Spleen (tissue), 11 donors: ENCODE measurements around the gene SDK1. TPM values are rescaled to one million over a fixed set of nuclear protein-coding genes. Genes with fewer than 3 reads are reported as not detected.

ENCODE experiments used
- DNase-seq: peaks from one replicate; pipeline ENCODE4 v3.0.0-alpha.2; 2020
- H3K27ac ChIP-seq, 8 donors: fragments of 200-600 bp; sonication (generic) in 7 of 8; 1 replicate in 4 of 8; 2 replicates in 4 of 8; pipeline versions ENCODE4 v1.5.0 to v1.8.0; 2016 to 2021; ENCODE audit warnings: inconsistent platforms in 4 of 8, mild to moderate bottlenecking in 4 of 8, moderate library complexity in 1 of 8
- H3K27me3 ChIP-seq, 7 donors: fragments of 200-600 bp; sonication (generic) in 6 of 7; replicated peaks in 1 of 7; 1 replicate in 4 of 7; 2 replicates in 3 of 7; pipeline versions ENCODE4 v1.5.0 to v1.8.0; 2016 to 2021; ENCODE audit warnings: inconsistent platforms in 3 of 7, mild to moderate bottlenecking in 1 of 7
- H3K36me3 ChIP-seq, 6 donors: fragments of 200-600 bp; sonication (generic) in 5 of 6; 1 replicate in 4 of 6; 2 replicates in 2 of 6; pipeline versions ENCODE4 v1.5.0 to v1.8.0; 2016 to 2021; ENCODE audit warnings: inconsistent platforms in 2 of 6
- H3K4me1 ChIP-seq, 6 donors: fragments of 200-600 bp; sonication (generic) in 5 of 6; 1 replicate in 3 of 6; 2 replicates in 3 of 6; pipeline versions ENCODE4 v1.5.0 to v1.8.0; 2016 to 2021; ENCODE audit warnings: inconsistent platforms in 3 of 6
- H3K4me3 ChIP-seq, 8 donors: fragments of 200-600 bp; sonication (generic) in 7 of 8; 1 replicate in 4 of 8; 2 replicates in 4 of 8; pipeline versions ENCODE4 v1.5.0 to v1.8.0; 2016 to 2021; ENCODE audit warnings: inconsistent platforms in 4 of 8, mild to moderate bottlenecking in 4 of 8, moderate library complexity in 2 of 8
- H3K9me3 ChIP-seq, 8 donors: fragments of 200-600 bp; sonication (generic) in 7 of 8; 1 replicate in 4 of 8; 2 replicates in 4 of 8; pipeline versions ENCODE4 v1.5.0 to v1.8.0; 2016 to 2021; ENCODE audit warnings: inconsistent platforms in 4 of 8
- CTCF ChIP-seq, 11 experiments: fragments of 200-600 bp in 7 of 11; fragments of 450-650 bp in 4 of 11; sonication (generic) in 4 of 11; IDR thresholded peaks in 8 of 11; conservative IDR thresholded peaks in 3 of 11; 1 replicate in 7 of 11; 2 replicates in 4 of 11; pipeline versions ENCODE4 v1.4.0 to v1.8.0; 2016 to 2021; ENCODE audit warnings: antibody characterized with exemption in 11 of 11, inconsistent platforms in 4 of 11, mild to moderate bottlenecking in 1 of 11
- POLR2A ChIP-seq, 3 donors: fragments of 450-650 bp; IDR thresholded peaks; one replicate each; pipeline ENCODE4 v1.5.1; 2017; ENCODE audit warnings: antibody characterized with exemption in 3 of 3, mild to moderate bottlenecking in 1 of 3
- POLR2AphosphoS5 ChIP-seq, 3 donors: sonication (generic); formaldehyde crosslinking; IDR thresholded peaks; one replicate each; pipeline ENCODE4 v1.5.1; 2017; ENCODE audit warnings: antibody characterized with exemption in 3 of 3
- WGBS, 5 donors: extraction: QIAGEN DNeasy Blood & Tissue Kit in 3 of 5; methylation state at CpG; one replicate each; pipeline versions ENCODE4 v1.1.5 to v1.1.7; 2013 to 2018; 5-methylcytosine and 5-hydroxymethylcytosine counted together
- intact Hi-C: fragments of 100-400 bp; cut with DNase I; formaldehyde crosslinking; loops from one replicate; pipeline ENCODE4 v1.15.0; 2023; ENCODE audit warnings: low total_unique reads
- polyA plus RNA-seq, 3 donors: library from polyadenylated mRNA; stranded (reverse); fragments of 200-250 nt; gene quantifications; one replicate each; pipeline ENCODE4 v1.2.1, GENCODE V29; 2013
- total RNA-seq, 7 donors: library from RNA; depleted of rRNA in 3 of 7; stranded (reverse); fragments of >200 nt in 3 of 7; fragmentation: NEBNext Ultra II Directional in 4 of 7; extraction: Animal tissue kit (Norgen Biotek cat#: 25700) in 4 of 7; gene quantifications; one replicate each; pipeline versions ENCODE4 v1.1.0 to v1.2.1, GENCODE V29; 2016 to 2021
- donor health status: healthy with polysubstance abuse.
- donor health status: DM: no; HTN: no; CAD: no; lungs with moderate emphysema.
- donor health status: DM: no; HTN: no; CAD: no.
- donor health status: Bipolar disorder and iron deficiency.
- donor health status: healthy.
- donor health status: DM: no; HTN: no; CAD: no.
- donor health status: DM: yes; HTN: yes; CAD: no.

The SDK1 gene
- total and polyA plus RNA-seq, 10 donors, result 3.2 to 54.1 (median 35.1) TPM

GRCh38 chr7:4181446-4181845 lies 880.4 kb downstream of the SDK1 start:
- Histone ChIP-seq H3K27ac (no peak overlapping the region), H3K36me3 (peaks cover 0 to 18% (median 0%) of the 10 kb centered on the region in 6 donors), H3K4me1 (peaks cover 0 to 16% (median 7%) of the 10 kb centered on the region in 6 donors), H3K27me3 (no peaks in the 10 kb centered on the region), H3K9me3 (peaks cover 0 to 5% (median 0%) of the 10 kb centered on the region in 8 donors), H3K4me3 (no peak overlapping the region)
- TF ChIP-seq POLR2A (IDR thresholded peaks at IDR 0.05), result no peak
- TF ChIP-seq POLR2AphosphoS5 (IDR thresholded peaks at IDR 0.05), result no peak
- TF ChIP-seq CTCF (IDR thresholded peaks at IDR 0.05 in 8 of 11, conservative IDR thresholded peaks at IDR 0.05 in 3 of 11), result no peak
- 88 to 93% (median 89%) methylated on average over 7 of the region's 7 CpGs for WGBS, 5 donors
- no peak for DNase-seq
- intact Hi-C loops, result no loop called here

- no peak overlapping the region for H3K27ac ChIP-seq
- no peak for DNase-seq
- H3K4me3 ChIP-seq, result no peak overlapping the region
- no peak for TF ChIP-seq POLR2AphosphoS5 (IDR thresholded peaks at IDR 0.05)
- no peak for TF ChIP-seq POLR2A (IDR thresholded peaks at IDR 0.05)
- no peak for TF ChIP-seq CTCF (IDR thresholded peaks at IDR 0.05 in 8 of 11, conservative IDR thresholded peaks at IDR 0.05 in 3 of 11)
- H3K4me1 ChIP-seq, result peaks cover 0 to 21% (median 9%) of the 10 kb centered on the region in 6 donors
- H3K27me3 ChIP-seq, result no peaks in the 10 kb centered on the region
- intact Hi-C loops, result no loop called here
- peaks cover 0 to 18% (median 0%) of the 10 kb centered on the region in 6 donors for H3K36me3 ChIP-seq
- peaks cover 0 to 5% (median 0%) of the 10 kb centered on the region in 8 donors for H3K9me3 ChIP-seq
- 88 to 95% (median 93%) methylated on average over 8 to 10 of the region's 10 CpGs for WGBS, 5 donors
These were observed 881.7 kb downstream of the SDK1 start for GRCh38 chr7:4182605-4183300.

GRCh38 chr7:4184653-4185052 lies 883.6 kb downstream of the SDK1 start:
- intact Hi-C loops, result no loop called here
- Histone ChIP-seq H3K9me3 (peaks cover 0 to 3% (median 0%) of the 10 kb centered on the region in 8 donors), H3K27me3 (no peaks in the 10 kb centered on the region), H3K36me3 (peaks cover 0 to 11% (median 0%) of the 10 kb centered on the region in 6 donors), H3K4me1 (peaks cover 0 to 25% (median 9%) of the 10 kb centered on the region in 6 donors), H3K27ac (peak overlapping the region in 2 of 8 donors; percentile 60 to 68), H3K4me3 (no peak overlapping the region)
- 81 to 90% (median 84%) methylated on average over 3 to 4 of the region's 4 CpGs for WGBS, 5 donors
- TF ChIP-seq CTCF (IDR thresholded peaks at IDR 0.05 in 8 of 11, conservative IDR thresholded peaks at IDR 0.05 in 3 of 11) (no peak), POLR2AphosphoS5 (IDR thresholded peaks at IDR 0.05) (no peak), POLR2A (IDR thresholded peaks at IDR 0.05) (no peak)
- DNase-seq, result no peak

GRCh38 chr7:4185136-4185535 lies 884.1 kb downstream of the SDK1 start:
- no peak overlapping the region for H3K4me3 ChIP-seq
- peak overlapping the region in 6 of 8 donors; percentile 32 to 73 (median 58) for H3K27ac ChIP-seq
- H3K27me3 ChIP-seq, result no peaks in the 10 kb centered on the region
- TF ChIP-seq CTCF (IDR thresholded peaks at IDR 0.05 in 8 of 11, conservative IDR thresholded peaks at IDR 0.05 in 3 of 11), result no peak
- no peak for TF ChIP-seq POLR2A (IDR thresholded peaks at IDR 0.05)
- no peak for TF ChIP-seq POLR2AphosphoS5 (IDR thresholded peaks at IDR 0.05)
- no peaks in the 10 kb centered on the region for H3K9me3 ChIP-seq
- WGBS, 5 donors, result 84 to 97% (median 92%) methylated on average over 6 of the region's 6 CpGs
- intact Hi-C loops, result no loop called here
- H3K4me1 ChIP-seq, result peaks cover 0 to 25% (median 9%) of the 10 kb centered on the region in 6 donors
- DNase-seq, result no peak
- peaks cover 0 to 11% (median 0%) of the 10 kb centered on the region in 6 donors for H3K36me3 ChIP-seq
